NCI-H1694 treated with DMSO at 0.1 percent for 48 hours (cell line): ENCODE measurements around the gene SBF2.

Experiments used
- DNase-seq: peaks from one replicate; lab custom pipeline; 2025; lab: John Stamatoyannopoulos, UW

SBF2 gene

DNA sequence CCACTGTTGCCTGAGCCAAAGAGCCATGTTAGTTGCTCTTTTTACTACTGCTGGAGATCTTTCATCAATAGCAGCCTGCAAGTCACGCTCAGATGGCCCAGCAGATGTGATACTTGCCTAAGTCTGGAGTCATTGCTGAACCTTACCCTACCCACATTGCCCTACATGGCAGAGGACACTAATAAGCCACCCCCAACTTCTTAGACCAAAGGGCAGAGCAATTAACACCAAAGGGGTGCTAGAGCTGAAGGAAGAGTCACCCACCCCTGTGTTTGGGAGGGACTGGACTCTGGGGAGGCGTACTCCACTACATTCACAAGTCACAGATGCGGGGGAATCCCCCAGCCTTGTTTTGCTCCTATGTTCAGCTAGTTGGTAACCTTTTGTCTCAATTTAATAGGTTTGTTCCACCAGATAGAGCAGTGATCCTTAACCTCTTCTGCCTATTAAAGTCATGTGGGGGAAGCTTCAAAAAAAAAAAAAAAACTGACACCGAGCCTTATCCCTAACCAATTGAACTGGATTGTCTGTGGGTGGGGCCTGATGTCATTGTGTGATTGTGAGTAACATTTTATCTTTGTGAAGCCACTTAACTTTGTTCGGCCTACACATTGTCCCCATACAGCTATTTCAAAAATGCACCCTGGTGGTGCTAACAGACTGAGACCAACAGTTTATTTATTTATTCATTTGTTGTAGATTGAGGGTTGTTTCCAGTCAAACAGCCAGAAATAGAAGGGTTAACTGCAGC is 23.9 kb upstream of the SBF2 start:
- DNase-seq = no peak

DNA sequence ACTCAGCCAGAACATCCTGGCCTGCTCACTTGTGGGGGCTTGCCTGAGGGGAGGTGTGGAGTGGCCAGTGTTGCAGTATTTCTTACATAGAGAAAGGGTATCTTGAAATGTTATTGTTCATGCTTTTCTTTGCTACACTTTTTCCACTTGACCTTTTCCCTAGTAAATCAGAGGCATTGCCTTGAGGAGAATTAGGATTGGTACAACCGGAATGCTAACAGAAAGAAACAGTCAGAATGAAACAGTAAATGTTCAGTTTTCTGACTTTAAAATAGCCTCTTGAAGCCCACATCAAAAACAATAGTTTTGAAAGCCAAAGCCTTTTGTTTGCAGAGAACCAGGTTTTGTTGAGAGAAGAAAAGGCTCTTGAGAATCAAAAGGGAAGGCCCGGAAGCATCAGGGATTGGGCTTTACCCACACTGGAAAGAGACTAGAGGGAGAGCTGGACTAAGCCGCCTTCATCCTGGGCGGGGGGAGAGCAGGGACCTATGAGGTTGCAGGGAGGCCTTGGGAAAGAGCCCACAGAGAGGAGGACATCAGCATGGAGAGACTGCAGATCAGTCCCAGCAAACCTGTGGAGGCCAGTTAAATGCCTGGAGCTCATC is 23.2 kb upstream of the SBF2 start:
- DNase-seq = no peak

DNA sequence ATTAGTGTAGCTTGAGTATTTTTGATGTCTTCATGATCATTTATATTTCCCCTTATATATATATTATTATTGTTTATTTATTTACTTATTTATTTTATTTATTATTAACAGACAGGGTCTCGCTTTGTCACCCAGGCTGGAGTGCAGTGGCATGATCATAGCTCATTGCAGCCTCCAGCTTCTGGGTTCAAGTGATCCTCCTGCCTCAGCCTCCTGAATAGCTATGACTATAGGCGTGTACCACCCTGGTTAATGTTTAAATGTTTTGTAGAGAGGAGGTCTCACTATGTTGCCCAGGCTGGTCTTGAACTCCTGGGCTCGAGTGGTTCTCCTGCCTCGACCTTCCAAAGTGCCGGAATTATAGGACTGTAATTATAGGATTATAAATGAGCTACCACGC is 21.1 kb upstream of the SBF2 start:
- no peak for DNase-seq

DNA sequence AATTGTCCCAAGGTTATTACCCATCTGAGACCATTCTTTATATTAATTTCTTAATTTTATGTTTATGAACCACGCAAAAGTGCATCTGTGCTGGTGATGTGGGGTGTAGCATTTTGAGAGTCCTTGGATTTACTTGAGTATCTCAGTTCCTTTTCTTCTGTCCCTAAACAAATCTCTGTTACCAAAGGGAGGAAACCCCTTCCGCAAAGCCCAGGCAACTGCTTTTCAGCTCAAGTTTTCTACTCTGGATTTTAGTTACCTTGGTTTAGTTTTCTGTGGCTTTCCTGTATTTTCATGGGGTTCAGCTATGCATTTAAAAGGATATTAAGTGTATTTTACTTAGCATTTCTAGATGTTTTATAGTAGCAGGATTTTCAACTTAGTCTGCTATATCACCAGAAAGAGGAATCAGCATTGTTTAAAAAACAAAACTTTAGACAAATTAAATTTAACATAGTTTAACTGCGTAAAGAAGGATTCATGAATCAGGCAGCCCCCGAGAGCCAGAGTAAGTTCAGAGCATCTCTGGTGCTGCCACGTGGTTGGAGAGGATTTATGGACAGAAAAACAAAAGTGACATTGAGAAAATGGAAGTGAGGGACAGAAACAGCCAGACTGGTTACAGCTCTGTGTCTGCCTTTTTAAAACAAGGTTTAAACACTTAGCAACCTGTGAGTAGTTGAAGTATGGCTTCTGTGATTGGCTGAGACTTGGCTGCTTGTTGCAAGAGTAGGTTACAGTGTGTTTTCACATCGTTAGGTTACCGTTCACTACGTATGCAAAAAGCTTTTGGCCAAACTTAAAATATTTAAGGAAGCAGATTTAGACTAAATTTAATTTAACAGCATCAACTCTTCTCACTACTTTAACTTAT is 20.4 kb upstream of the SBF2 start:
- peak; percentile 18 for DNase-seq

DNA sequence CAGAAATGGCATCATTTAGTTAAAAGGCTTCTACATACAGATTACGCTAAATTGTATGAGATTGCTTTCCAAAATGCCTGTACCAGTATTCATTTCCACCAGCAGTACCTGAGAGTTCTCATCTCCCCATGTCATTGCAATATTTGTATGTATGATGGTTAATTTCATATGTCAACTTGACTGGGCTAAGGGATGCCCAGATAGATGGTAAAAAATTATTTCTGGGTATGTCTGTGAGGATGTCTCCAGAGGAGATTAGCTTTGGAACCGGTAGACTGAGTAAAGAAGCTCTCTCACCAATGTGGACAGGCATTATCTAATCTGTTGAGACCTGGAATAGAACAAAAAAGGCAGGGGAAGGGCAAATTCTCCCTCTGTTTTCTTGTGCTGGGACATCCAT is 17.8 kb upstream of the SBF2 start:
- no peak for DNase-seq

DNA sequence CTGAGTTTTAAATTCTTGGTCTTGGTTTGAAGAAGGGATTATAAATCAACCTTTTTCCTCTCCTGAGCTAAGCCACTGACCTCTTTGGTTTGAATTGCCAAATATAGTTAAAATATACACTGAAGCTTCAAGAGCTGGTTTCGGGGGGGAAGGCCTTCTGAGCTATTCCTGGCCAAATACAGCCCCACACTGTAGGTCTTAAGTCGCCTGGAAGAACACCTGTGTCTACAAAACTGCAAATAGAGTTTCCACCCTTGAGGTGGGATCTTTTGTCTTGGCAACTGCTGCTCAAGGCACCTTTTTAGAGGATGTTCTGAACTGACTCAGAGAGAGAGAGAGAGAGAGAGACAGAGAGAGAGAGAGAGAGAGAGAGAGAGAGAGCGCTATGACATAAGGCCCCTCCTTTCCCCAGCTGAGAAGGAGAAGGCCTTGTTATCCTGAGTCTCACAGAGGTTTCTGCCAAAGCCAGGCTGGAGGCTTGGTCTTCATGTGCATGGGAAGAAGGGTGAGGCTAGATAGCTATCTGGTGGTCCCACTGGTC is 16.4 kb upstream of the SBF2 start:
- no peak for DNase-seq

DNA sequence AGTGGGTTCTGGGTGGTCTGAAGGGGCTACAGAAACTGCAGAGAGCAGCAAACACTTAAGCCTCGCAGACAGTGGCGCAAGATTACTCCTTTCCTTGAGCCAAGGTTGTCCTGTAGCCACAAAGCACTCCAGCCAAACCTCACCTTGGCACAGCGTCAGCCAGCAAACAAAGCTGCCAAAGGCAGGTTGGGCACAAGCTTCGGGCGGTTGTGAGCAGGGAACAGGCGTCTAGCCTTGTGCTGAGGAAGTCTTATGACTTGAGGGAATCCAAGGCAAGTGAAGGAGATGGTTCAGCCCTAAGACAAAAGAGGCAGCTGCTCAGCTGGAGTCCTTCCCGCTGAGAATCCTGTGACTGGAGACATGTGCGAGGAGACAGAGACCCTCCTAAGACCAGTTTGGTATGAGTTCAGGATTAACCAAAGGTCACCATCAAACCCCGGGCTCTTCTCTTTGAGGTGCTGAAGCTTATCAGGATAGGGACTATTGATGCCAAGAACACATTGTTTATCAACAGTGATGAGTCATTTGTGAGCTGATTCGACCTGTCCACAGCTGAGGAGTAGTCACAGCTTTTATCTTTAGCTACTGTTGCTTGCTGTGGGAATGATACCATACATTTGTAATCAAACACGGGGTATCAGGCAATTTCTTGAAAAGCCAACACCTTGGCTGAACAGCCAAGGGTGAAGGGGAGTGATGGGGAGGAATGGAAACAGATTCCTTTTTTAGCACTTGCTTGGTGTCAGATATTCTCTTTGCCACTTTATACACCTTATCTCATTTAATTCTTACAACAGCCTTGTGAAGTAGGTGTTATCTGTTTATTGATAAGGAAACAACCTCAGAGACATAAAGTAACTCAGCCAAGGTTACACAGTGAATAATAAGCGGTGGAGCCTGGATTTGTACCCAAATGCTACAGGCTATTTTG is 15.4 kb upstream of the SBF2 start:
- no peak for DNase-seq

DNA sequence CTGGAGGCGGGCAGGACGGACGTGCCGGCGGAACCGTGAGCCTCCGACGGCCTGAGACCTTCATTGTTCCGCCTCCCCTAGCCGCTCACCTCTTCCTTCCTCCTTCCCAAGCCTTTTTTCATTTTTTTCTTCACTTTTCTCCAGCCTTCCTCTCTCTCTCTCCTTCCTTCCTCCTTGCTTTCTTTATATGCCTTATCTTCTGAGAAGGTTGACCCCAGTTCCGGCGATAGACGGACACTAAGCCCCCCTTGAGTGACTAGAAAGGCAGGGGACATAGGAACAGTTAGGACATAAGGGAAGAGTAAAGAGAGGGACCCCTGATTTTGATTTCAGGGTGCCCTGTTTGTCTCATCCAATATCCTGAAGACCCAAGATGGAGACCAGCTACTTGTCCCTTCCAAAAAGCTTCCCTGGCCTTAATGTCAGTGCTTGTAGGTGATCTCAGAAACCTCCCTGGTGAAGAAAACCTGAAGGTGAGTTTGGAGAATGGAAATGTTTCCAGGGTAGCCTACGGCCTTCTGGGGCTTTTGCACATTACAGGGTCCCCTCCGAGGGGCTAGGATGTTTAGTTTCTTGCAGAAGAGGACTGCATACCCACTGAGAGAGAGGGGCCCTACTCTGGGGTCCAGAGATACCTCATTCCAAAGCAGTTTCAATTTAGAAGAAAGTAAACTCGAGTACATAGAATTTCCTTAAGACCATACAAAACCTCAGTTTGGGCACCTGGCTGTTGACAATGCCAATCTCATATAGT is 14.4 kb upstream of the SBF2 start:
- no peak for DNase-seq

DNA sequence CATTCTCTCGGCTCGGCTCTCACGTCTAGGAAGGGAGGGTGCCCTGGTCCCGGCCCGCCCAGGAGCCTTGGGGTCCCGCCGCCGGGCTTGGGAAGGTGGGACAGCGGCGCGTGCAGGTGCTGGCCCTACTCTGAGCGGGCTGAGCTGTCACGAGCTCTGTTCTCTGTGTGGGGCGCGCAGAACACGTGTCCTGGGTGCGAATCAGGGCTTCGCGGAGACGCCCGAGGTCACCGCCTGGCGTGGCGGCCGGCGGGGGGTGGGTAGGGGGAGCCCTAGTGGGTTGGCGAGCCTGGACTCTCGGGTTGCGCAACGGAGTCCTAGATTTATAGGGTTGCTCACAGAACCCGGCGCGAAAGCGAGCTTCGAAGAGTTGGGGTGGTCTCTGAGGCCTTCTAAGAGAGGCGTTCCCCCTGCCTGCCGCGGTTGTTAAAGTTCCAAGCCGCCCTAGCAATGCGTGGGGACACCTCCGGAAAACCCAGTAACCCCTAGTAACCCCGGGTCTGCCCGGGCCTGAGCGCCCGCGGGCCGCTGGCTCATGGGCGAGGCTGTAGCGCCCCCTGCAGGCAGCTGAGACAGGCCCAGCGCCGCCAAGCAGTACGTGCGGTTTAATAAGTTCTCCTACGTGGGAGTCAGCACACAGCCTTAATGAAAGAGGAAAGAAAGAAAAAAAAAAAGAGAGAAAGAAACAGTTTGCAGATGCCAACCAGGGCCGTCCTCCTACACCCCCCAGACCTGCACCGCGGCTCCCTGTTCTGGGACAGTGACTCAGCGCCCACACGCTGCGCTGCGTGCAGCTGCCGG is 13.6 kb upstream of the SBF2 start:
- peak; percentile 41 for DNase-seq

DNA sequence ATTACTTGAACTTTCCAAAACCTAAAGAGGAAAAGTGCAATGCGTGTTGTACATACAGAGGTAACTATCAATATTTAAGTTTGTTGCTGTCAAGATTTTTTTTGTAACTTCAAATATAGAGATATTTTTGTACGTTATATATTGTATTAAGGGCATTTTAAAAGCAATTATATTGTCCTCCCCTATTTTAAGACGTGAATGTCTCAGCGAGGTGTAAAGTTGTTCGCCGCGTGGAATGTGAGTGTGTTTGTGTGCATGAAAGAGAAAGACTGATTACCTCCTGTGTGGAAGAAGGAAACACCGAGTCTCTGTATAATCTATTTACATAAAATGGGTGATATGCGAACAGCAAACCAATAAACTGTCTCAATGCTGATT is 13.0 kb upstream of the SBF2 start:
- DNase-seq = peak; percentile 24

DNA sequence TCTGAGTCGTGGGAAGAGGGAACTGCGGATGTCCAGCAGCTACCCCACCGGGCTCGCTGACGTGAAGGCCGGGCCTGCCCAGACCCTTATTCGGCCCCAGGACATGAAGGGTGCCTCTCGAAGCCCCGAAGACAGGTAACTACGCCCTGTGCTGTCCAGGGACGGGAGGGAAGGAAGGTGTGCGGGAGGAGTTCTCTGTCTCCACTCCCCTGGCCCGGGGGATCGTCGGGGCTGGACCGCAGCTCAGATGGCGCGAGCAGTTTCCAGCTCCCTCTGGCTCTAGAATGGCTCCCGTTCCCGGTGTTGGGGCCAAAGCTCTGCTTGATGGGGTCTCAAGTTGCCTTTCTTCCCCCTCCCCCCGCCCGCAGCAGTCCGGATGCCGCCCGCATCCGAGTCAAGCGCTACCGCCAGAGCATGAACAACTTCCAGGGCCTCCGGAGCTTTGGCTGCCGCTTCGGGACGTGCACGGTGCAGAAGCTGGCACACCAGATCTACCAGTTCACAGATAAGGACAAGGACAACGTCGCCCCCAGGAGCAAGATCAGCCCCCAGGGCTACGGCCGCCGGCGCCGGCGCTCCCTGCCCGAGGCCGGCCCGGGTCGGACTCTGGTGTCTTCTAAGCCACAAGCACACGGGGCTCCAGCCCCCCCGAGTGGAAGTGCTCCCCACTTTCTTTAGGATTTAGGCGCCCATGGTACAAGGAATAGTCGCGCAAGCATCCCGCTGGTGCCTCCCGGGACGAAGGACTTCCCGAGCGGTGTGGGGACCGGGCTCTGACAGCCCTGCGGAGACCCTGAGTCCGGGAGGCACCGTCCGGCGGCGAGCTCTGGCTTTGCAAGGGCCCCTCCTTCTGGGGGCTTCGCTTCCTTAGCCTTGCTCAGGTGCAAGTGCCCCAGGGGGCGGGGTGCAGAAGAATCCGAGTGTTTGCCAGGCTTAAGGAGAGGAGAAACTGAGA is 12.2 kb upstream of the SBF2 start:
- no peak for DNase-seq

DNA sequence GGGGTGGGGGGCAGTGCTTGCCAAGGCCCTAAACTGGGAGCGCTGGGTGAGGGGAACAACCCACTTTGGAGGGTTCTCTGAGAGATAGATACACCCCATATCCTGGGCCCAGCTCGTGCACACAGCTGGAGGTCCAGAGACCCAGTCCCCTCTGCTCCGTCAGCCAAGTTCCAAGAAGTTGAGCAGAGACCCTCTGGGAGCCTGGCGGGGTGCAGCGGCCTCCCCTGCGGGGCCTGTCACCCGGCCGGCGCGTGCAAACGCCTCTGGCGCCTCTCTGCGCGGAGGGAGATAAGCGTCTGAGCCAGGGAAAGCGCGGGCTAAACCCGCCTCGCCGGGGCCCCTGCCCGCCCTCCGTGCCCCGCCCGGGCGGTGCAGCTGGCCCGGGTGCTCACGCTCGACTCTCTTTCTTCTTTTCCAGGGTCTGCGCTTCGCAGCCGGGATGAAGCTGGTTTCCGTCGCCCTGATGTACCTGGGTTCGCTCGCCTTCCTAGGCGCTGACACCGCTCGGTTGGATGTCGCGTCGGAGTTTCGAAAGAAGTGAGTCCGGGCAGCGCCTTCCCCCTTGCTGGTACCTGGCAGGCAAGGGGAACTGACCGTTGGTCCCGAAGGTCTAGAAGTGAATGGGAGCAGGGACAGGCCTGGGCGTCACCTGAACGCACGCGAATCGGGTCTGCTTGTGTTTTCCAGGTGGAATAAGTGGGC is 11.4 kb upstream of the SBF2 start:
- DNase-seq = no peak

DNA sequence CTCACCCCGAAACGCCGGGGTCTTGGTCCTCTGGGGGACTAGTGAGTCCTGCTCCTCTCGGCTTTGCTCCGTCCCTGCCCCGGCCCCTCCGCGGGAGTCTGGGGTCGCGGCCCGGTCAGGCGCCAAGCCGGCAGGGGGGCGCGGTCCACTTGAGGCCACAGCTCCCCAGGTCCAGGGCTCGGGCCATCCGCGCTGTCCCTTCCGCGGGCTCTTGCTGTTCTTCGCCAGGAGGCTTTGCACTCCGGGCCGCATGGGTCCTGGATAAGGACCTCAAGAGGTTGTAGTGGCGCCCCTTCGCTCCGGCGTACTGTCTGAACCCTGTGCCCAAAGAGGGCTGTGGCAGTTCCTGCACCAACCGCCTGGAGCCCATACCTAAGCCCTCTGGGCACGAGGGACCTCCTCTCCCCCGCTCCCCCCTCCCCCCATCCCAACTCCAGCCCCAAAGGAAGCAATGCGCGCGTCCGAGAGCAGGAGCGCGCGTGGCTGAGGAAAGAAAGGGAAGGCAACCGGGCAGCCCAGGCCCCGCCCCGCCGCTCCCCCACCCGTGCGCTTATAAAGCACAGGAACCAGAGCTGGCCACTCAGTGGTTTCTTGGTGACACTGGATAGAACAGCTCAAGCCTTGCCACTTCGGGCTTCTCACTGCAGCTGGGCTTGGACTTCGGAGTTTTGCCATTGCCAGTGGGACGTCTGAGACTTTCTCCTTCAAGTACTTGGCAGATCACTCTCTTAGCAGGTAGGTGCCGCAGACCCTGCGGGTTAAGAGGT is 10.7 kb upstream of the SBF2 start, which contains the start of gene ADM:
Gene ADM (plus strand): TSS at position 579 of the 767 bp plus-strand sequence. CDS start 628 bp downstream, outside the sequence.
- peak; percentile 18 for DNase-seq

DNA sequence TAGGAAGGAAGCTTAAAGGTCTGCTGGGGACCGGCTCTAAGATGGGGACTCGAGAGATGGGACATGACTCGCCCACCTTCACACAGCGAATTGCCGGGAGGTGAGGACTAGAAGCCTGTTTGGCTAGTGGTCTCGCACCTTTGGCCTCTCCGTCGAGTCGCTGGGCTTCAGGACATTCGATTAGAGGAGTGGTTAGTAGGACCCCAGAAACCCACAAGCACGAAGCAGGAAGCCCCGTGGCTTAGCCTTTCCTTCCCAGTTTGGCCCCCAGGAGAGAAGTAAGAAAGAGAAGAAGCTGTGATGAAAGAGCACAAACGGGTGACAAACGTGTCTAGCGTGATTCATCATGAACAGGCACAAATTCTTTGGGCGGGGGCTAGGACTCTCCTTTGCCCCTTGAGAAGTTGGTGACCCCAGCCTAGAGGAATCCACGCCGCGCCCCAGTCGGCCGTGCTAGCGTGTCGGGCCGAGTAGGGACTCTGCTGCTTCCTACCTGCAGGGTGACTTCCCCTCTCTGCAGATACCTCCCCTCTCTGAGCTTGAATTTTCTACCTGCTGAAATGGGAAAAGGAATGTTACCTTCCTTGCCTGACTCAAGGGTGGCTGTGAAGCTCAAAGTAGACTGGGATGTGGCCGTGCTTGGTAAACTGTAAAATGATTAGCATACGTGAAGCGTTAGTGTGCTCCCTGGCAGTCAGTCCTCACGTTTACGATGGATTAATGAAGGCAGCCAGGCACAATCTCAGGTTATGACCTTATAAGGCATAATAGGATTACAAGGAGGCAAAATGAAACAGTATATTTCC is 9.7 kb upstream of the SBF2 start:
- no peak for DNase-seq

DNA sequence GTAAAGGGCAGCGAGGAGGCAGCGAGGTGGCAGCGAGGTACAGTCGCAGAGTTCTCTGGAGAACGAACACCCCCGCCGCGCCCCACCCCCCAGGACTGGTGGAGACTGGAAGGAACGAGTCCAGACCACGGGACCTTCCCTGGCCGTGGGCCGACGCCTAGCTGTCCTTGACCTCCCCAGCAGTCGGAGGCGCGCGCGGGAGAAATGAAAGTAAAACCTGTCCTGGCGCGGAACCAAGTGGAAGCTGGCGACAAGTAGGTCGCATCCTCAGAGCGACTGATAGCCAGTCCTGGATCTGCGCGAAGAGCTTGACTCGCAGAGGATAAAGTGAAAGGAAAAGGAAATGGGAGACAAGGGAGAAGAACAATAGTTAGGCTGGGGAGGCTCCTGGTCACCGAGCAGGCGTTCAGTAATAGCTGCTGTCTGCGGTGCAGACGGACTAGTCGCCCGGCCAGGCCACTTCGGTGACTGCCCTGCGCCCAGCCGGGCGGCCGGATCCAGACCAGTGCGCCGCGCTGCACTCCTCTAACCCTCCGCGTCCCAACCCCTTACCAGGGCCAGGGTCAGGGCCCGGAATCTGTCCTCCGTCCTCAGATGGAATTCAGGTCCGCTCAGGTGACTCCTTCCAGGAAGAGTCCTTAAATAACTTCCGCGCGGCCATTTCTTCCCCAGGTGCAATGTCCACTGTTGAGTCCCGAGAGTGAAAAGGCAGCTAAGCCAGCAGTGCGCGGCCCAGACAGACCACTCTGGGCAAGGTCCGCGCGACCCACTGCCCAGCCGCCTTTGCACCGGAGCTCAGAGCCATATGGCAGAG is 8.9 kb upstream of the SBF2 start:
- DNase-seq = peak; percentile 11

DNA sequence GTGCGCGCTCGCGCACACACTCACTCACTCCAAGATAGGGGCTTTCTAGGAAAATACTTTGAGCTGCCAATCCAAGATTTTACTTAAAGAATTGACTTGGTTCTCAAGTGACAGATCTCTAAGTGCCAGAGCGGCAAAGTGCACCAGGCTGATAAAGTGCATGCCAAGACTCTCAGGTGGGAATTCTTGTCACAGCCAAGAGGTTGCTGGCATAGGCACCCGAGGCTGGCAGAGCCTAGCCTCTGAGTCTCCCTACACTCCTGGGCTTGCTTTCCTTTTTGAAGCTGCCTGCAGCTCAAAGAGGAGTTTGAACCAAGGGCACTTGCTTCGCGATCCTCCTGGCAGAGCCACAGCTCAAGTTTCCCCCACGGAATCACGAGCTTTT is 8.3 kb upstream of the SBF2 start:
- no peak for DNase-seq
